ENCODE data around the gene RNLS.

RNLS gene

GRCh38 chr10:88232029-88232895 is 350.9 kb downstream of the RNLS start:
- H3K27ac ChIP-seq = peak overlapping the region; percentile 54 to 60
- DNase-seq (ENCODE audit: low spot score) = peak; percentile 79
- no peak overlapping the region for H3K4me3 ChIP-seq
- TF ChIP-seq CTCF (IDR thresholded peaks at IDR 0.05) = no peak

- DNase-seq (ENCODE audit: low spot score) = no peak
- no peak for TF ChIP-seq CTCF (IDR thresholded peaks at IDR 0.05)
- no peak overlapping the region for H3K27ac ChIP-seq
- H3K4me3 ChIP-seq = no peak overlapping the region
Measured at GRCh38 chr10:88230251-88230650, 352.9 kb downstream of the RNLS start.

- H3K4me3 ChIP-seq = no peak overlapping the region
- no peak for DNase-seq (ENCODE audit: low spot score)
- peak overlapping the region; percentile 74 to 83 for H3K27ac ChIP-seq
- TF ChIP-seq CTCF (IDR thresholded peaks at IDR 0.05) = no peak
Measured at GRCh38 chr10:88228130-88228529, 355.0 kb downstream of the RNLS start.

- DNase-seq (ENCODE audit: low spot score) = no peak
- Histone ChIP-seq H3K4me3 (no peak overlapping the region), H3K27ac (peak overlapping the region; percentile 74 to 83)
- TF ChIP-seq CTCF (IDR thresholded peaks at IDR 0.05) = no peak
Measured at GRCh38 chr10:88227342-88228018, 355.6 kb downstream of the RNLS start.

- no peak for TF ChIP-seq CTCF (IDR thresholded peaks at IDR 0.05)
- Histone ChIP-seq H3K4me3 (no peak overlapping the region), H3K27ac (peak overlapping the region; percentile 74 to 83)
- no peak for DNase-seq (ENCODE audit: low spot score)
Measured at GRCh38 chr10:88226891-88227290, 356.2 kb downstream of the RNLS start.

- no peak overlapping the region for H3K4me3 ChIP-seq
- peak overlapping the region; percentile 21 to 25 for H3K27ac ChIP-seq
- DNase-seq (ENCODE audit: low spot score) = no peak
- TF ChIP-seq CTCF (IDR thresholded peaks at IDR 0.05) = no peak
Measured at GRCh38 chr10:88226071-88226659, 357.0 kb downstream of the RNLS start.
